Testis (tissue), 3 donors: Measurements from ENCODE around the gene SMG6. TPM values are rescaled to one million over a fixed set of nuclear protein-coding genes. Genes with fewer than 3 reads are reported as not detected.

Experiments used
- DNase-seq: peaks from one replicate; pipeline ENCODE4 v3.0.0-alpha.2; 2019
- H3K27ac ChIP-seq, 2 donors: fragments of 200-600 bp; sonication (generic); one replicate each; pipeline ENCODE4 v1.5.1; 2019
- H3K27me3 ChIP-seq: fragments of 200-600 bp; sonication (generic); one replicate; pipeline ENCODE4 v1.5.1; 2019
- H3K36me3 ChIP-seq: fragments of 200-600 bp; sonication (generic); one replicate; pipeline ENCODE4 v1.5.1; 2017; ENCODE audit warnings: low read depth; ENCODE audit errors: missing control alignments
- H3K4me1 ChIP-seq: fragments of 200-600 bp; sonication (generic); one replicate; pipeline ENCODE4 v1.5.1; 2019
- H3K4me3 ChIP-seq, 2 donors: fragments of 200-600 bp; sonication (generic); one replicate each; pipeline ENCODE4 v1.5.1; 2017 to 2019
- H3K9me3 ChIP-seq: fragments of 200-600 bp; sonication (generic); one replicate; pipeline ENCODE4 v1.5.1; 2017
- CTCF ChIP-seq, 3 experiments: fragments of 450-650 bp in 2 of 3; fragments of 200-600 bp in 1 of 3; sonication (generic) in 1 of 3; IDR thresholded peaks; one replicate each; pipeline ENCODE4 v1.5.1; 2016 to 2019; ENCODE audit warnings: antibody characterized with exemption in 3 of 3, mild to moderate bottlenecking in 2 of 3, moderate library complexity in 1 of 3
- POLR2A ChIP-seq: fragments of 450-650 bp; IDR thresholded peaks from one replicate; pipeline ENCODE4 v1.6.1; 2017; ENCODE audit warnings: antibody characterized with exemption, mild to moderate bottlenecking, moderate library complexity
- WGBS, 2 donors: methylation state at CpG; one replicate each; pipeline ENCODE4 v1.1.5; 2018; 5-methylcytosine and 5-hydroxymethylcytosine counted together
- intact Hi-C: fragments of 100-400 bp; cut with DNase I; formaldehyde crosslinking; loops from one replicate; pipeline ENCODE4 v1.15.1; 2023; ENCODE audit warnings: low total_unique reads
- polyA plus RNA-seq: library from polyadenylated mRNA; stranded (reverse); fragments of 350-450 nt; fragmentation: Illumina TruSeq; extraction: RNeasy Lipid Tissue Mini Kit (QIAGEN cat#74804); gene quantifications from one replicate; pipeline ENCODE4 v1.2.3, GENCODE V29; 2014; ENCODE audit warnings: low read depth, low replicate concordance; ENCODE audit not compliant: insufficient read depth
- total RNA-seq, 2 donors: library from RNA; depleted of rRNA; stranded (reverse); fragments of >200 nt; gene quantifications; one replicate each; pipeline ENCODE4 v1.2.3, GENCODE V29; 2016

SMG6 gene
- total and polyA plus RNA-seq, 3 donors from 2014 or later, result 68.7 to 86.5 (median 80.6) TPM

- no peaks in the 10 kb centered on the region for H3K4me1 ChIP-seq
- no peaks in the 10 kb centered on the region for H3K9me3 ChIP-seq
- 85 to 90% methylated on average over 7 of the region's 7 CpGs for WGBS, 2 donors
- H3K36me3 ChIP-seq, result no peaks in the 10 kb centered on the region
- TF ChIP-seq CTCF (IDR thresholded peaks at IDR 0.05) (no peak), POLR2A (no peak)
- DNase-seq, result no peak
- H3K4me3 ChIP-seq, result no peak overlapping the region
- H3K27ac ChIP-seq, result no peak overlapping the region
- H3K27me3 ChIP-seq, result no peaks in the 10 kb centered on the region
- intact Hi-C loops, result no loop called here
Measured at GRCh38 chr17:2158396-2158780, 145.2 kb downstream of the SMG6 start.

GRCh38 chr17:2157675-2158395, 145.8 kb downstream of the SMG6 start:
- 76% methylated on average over 3 of the region's 3 CpGs for WGBS, 2 donors
- DNase-seq, result no peak
- Histone ChIP-seq H3K9me3 (no peaks in the 10 kb centered on the region), H3K27ac (no peak overlapping the region), H3K4me1 (no peaks in the 10 kb centered on the region), H3K36me3 (no peaks in the 10 kb centered on the region), H3K27me3 (no peaks in the 10 kb centered on the region), H3K4me3 (no peak overlapping the region)
- intact Hi-C loops, result no loop called here
- TF ChIP-seq POLR2A, result no peak
- no peak for TF ChIP-seq CTCF (IDR thresholded peaks at IDR 0.05)

GRCh38 chr17:2157081-2157480, 146.5 kb downstream of the SMG6 start:
- H3K27ac ChIP-seq, result no peak overlapping the region
- 65 to 77% methylated on average over 4 of the region's 4 CpGs for WGBS, 2 donors
- intact Hi-C loops, result no loop called here
- no peaks in the 10 kb centered on the region for H3K36me3 ChIP-seq
- H3K9me3 ChIP-seq, result no peaks in the 10 kb centered on the region
- TF ChIP-seq CTCF (IDR thresholded peaks at IDR 0.05), result no peak
- no peak for TF ChIP-seq POLR2A
- H3K4me1 ChIP-seq, result no peaks in the 10 kb centered on the region
- no peak overlapping the region for H3K4me3 ChIP-seq
- no peak for DNase-seq
- no peaks in the 10 kb centered on the region for H3K27me3 ChIP-seq

GRCh38 chr17:2156666-2157065, 146.9 kb downstream of the SMG6 start:
- no peak for DNase-seq
- Histone ChIP-seq H3K9me3 (no peaks in the 10 kb centered on the region), H3K36me3 (no peaks in the 10 kb centered on the region)

GRCh38 chr17:2155573-2155972, 148.0 kb downstream of the SMG6 start:
- intact Hi-C loops, result no loop called here
- Histone ChIP-seq H3K36me3 (no peaks in the 10 kb centered on the region), H3K4me1 (no peaks in the 10 kb centered on the region), H3K4me3 (no peak overlapping the region), H3K27ac (no peak overlapping the region), H3K9me3 (no peaks in the 10 kb centered on the region), H3K27me3 (no peaks in the 10 kb centered on the region)
- WGBS, 2 donors, result 85 to 92% methylated on average over 4 of the region's 4 CpGs
- DNase-seq, result no peak
- TF ChIP-seq POLR2A (no peak), CTCF (IDR thresholded peaks at IDR 0.05) (no peak)

More at GRCh38 chr17:2156666-2157065, 146.9 kb downstream of the SMG6 start:
- no peaks in the 10 kb centered on the region for H3K4me1 ChIP-seq
- no peak for TF ChIP-seq POLR2A
- H3K4me3 ChIP-seq, result no peak overlapping the region
- 90 to 94% methylated on average over 8 of the region's 8 CpGs for WGBS, 2 donors
- intact Hi-C loops, result no loop called here
- H3K27me3 ChIP-seq, result no peaks in the 10 kb centered on the region
- no peak overlapping the region for H3K27ac ChIP-seq
